M059J (cell line): ENCODE data around the gene LRFN4. TPM values are rescaled to one million over a fixed set of nuclear protein-coding genes. Genes with fewer than 3 reads are reported as not detected.

ENCODE experiments used
- DNase-seq: peaks from one replicate; pipeline ENCODE4 v3.0.0-alpha.2; 2012; ENCODE audit warnings: low read depth
- total RNA-seq: library from RNA; depleted of rRNA; stranded (reverse); fragments of >200 nt; shearing (Covaris generic); gene quantifications from 2 replicates; pipeline ENCODE4 v1.2.3, GENCODE V29; 2014

LRFN4 gene
- total RNA-seq, 1 experiment from 2014 or later = 13.2 TPM

DNA sequence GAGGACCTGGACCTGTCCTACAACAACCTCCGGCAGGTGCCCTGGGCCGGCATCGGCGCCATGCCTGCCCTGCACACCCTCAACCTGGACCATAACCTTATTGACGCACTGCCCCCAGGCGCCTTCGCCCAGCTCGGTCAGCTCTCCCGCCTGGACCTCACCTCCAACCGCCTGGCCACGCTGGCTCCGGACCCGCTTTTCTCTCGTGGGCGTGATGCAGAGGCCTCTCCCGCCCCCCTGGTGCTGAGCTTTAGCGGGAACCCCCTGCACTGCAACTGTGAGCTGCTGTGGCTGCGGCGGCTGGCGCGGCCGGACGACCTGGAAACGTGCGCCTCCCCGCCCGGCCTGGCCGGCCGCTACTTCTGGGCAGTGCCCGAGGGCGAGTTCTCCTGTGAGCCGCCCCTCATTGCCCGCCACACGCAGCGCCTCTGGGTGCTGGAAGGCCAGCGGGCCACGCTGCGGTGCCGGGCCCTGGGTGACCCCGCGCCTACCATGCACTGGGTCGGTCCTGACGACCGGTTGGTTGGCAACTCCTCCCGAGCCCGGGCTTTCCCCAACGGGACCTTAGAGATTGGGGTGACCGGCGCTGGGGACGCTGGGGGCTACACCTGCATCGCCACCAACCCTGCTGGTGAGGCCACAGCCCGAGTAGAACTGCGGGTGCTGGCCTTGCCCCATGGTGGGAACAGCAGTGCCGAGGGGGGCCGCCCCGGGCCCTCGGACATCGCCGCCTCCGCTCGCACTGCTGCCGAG lies 1.5 kb downstream of the LRFN4 start:
- no peak for DNase-seq

GRCh38 chr11:66858939-66859685 lies 2.2 kb downstream of the LRFN4 start:
- DNase-seq = no peak

DNA sequence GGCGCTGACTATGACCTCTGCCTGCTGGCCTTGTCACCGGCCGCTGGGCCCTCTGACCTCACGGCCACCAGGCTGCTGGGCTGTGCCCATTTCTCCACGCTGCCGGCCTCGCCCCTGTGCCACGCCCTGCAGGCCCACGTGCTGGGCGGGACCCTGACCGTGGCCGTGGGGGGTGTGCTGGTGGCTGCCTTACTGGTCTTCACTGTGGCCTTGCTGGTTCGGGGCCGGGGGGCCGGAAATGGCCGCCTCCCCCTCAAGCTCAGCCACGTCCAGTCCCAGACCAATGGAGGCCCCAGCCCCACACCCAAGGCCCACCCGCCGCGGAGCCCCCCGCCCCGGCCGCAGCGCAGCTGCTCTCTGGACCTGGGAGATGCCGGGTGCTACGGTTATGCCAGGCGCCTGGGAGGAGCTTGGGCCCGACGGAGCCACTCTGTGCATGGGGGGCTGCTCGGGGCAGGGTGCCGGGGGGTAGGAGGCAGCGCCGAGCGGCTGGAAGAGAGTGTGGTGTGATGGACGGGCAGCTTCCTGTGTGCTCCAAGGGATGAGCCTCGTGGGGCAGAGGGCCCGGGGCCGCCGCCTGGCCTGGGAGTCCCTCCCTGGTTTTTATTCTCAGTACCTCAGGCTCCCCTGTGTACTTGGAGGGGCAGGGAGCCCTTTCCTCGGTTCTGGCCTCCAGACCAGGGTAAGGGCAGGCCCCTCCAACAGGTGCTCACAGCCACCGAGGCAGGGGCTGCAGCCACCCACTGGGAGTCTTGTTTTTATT lies 3.0 kb downstream of the LRFN4 start:
- no peak for DNase-seq

GRCh38 chr11:66860449-66860831 lies 3.6 kb downstream of the LRFN4 start:
- no peak for DNase-seq

DNA sequence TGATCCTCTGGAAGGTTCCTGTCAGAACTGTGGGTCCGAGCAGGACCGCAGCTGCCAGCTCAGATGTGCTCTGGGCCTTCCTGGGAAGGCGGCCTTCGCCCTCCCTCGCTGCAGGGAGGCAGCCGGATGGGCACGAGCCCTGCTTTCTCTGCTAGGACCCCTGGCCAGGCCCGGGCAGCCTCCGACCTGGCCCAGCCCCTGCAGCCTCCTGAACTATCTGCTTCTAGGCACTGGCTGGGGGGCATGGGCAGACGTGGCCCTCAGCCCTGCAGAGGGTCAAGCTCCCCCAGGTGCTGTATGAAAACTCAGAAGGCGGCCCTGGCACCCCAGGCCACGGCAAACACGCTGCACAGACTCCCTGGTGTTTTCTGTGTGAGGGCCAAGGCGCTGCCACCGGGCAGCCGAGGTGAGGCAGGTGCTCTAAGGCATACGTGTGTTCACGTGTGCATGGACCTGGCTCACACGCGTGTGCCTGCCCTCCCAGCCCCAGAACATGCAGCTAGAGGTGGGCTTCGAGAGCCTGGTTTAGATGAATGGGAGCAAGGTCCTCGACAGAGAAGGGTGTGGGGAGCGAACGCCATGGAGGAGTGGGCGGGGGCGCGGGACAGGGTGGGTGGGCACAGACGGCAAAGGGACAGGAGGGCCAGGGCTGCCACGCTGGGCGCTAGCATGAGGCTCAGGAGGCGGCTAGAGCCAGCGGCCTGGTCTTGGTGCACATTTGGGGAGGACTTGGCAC lies 4.3 kb downstream of the LRFN4 start:
- no peak for DNase-seq

- DNase-seq = no peak
Observed at GRCh38 chr11:66861774-66862558, 5.1 kb downstream of the LRFN4 start.

DNA sequence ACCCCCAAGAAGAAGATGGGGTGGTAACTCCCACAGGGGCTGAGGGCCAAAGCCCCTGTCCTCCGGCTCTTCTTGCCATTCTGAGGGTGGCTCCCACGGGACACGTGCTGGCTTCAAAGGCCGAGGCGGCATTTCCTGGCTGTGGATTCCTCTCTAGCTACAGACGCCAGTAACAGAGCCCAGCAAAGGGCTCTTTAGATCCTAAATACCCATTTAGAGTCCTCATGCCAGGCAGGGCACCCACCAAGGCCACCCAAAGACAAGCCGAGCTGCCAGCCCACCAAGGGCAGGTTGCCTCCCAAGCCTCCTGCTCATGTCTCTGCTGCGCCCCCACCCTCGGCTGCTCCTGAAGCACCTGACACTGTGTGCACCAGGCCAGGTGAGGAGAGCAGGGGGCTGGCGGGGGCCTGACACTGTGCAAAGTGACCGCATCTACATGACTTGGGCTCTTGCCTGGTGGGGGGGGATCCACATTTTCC lies 5.7 kb downstream of the LRFN4 start:
- DNase-seq = no peak

GRCh38 chr11:66863428-66864125 lies 6.7 kb downstream of the LRFN4 start:
- DNase-seq = no peak

DNA sequence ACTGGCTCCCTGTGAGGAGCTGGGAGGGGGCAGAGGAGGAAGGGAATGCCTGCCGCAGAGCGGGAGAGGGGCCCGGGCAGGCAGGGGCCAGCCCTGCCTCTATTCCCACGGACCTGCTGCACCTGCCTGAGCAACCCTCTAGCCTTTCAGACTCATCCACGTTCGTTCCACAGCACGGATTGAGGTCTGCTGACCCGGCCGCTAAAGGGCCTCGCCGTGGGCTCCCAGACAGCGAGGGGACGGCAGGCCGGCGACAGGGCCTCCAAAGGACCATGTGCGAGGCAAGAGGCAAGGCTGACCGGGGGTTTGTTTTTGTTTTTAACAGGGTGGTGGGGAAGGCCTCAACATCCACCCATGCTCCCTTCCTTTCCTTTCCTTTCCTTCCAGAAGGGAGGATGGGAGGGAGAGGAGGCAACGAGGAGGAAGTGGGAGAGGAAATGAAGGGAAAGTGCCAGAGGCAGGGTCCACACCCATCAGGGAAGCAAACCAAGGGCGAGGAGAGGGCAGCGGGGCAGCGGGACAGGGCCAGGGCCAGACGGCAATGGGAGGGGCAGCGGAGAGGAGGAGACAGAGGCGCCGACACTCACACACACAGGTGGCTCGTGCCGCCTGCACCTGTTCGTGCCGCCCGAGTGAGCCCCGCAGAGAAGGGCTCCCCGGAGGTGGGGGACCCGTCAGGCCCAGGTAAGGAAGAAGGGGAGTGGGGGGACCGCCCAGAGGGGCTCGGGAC lies 7.5 kb downstream of the LRFN4 start:
- DNase-seq = no peak

DNA sequence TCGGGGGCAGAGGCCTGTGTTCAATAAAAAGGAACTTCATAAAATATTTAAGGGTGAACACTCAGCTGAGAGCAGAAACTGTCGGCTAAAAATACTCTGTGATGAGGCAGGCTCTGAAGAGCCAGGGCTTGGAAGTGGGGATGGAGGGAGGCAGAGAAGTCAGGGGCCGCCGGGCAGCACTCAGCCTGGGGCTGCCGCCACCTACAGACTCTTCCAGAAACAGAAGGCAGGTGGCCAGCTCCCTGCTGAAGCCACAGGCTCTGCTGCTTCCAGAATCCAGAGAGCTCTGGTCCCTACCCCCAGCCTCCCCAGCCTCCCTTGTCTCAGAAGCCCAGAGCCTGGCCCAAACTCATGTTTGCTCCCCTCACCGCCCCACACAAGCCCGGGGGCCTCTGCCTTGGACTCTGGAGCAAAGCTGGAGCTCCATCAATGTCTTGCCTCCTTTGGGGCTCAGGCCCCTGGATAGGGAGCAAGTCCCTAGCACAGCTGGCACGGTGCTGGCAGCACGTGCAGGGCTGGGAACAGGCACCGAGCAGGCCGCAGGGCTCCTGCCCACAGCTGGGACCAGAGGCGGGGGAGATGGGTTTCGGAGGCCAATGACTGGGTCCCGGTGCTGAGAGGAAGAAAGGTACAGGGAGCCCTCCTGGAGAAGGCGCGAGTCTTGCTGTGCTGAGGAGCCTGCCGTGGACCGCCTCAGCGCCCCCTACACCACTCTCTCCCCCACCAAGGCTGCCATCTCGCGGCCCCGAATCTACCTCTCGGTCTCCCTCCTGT lies 8.2 kb downstream of the LRFN4 start:
- no peak for DNase-seq

- DNase-seq = no peak
Observed at GRCh38 chr11:66866007-66866406, 9.1 kb downstream of the LRFN4 start.

DNA sequence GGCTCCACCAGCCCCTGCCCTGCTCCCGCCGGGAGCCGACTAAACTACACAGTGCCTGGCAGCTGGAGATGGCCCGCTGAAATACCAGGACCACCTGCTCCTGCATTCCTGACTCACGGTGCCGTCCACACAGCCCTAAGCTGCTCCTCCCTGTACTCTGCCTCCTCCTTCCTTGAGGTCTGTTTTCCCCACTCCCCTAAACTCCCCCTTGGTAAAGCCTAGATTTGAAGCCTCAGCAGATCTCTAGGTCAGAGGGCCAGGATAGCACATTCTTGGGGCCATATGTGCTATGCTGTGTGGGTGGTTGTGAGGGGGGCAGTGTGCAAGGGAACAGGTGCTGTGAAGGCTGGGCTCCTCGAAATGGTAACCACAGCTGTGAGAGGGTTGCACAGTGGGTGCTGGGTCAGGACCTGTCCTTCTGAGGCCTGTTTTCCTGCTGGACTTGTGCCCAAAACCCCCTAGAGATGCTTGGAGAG lies 9.7 kb downstream of the LRFN4 start:
- no peak for DNase-seq

GRCh38 chr11:66867425-66868040 lies 10.7 kb downstream of the LRFN4 start:
- no peak for DNase-seq

GRCh38 chr11:66868082-66868725 lies 11.3 kb downstream of the LRFN4 start:
- no peak for DNase-seq

DNA sequence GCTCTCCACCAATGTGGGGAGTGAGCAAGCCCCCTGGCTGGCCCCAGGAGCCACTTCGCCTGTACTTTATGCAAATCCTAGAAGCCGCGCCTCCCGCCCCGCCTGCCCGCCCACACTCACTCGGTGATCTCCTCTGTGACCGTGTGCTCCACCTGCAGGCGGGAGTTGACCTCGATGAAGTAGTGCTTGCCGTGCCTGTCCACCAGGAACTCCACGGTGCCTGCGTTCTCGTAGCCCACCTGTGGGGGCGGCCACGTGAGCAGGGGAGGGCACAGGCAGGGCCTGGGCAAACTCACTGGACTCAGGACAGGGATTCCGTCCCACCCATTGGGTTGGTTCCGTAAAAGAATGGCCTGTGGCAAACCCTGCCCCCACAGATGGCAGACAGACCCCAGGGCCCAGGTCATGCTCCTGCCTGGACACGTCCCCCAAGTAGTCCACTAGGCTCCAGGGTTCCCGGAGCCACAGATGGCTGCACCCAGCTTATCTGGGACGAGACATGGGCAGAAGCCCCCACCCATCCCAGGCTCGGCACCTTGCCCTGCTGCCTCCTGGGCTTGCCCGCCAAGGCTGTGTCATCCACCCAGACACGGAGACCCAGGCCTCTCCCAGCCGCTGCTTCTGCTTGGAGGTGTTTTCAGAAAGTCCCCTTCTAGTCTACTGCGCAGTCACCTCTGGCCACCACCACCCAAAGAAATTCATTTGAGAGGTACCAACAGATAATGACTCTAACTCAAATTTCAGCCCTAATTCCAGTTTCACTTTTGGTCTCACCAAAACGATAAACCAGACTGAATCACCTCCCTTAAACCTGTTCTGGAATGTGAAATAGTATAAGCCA lies 12.1 kb downstream of the LRFN4 start:
- no peak for DNase-seq

- DNase-seq = no peak
Observed at GRCh38 chr11:66869567-66869870, 12.7 kb downstream of the LRFN4 start.

- DNase-seq = no peak
Observed at GRCh38 chr11:66870131-66870530, 13.3 kb downstream of the LRFN4 start.
